ENCODE results near the gene CD151.

CD151 gene

DNA sequence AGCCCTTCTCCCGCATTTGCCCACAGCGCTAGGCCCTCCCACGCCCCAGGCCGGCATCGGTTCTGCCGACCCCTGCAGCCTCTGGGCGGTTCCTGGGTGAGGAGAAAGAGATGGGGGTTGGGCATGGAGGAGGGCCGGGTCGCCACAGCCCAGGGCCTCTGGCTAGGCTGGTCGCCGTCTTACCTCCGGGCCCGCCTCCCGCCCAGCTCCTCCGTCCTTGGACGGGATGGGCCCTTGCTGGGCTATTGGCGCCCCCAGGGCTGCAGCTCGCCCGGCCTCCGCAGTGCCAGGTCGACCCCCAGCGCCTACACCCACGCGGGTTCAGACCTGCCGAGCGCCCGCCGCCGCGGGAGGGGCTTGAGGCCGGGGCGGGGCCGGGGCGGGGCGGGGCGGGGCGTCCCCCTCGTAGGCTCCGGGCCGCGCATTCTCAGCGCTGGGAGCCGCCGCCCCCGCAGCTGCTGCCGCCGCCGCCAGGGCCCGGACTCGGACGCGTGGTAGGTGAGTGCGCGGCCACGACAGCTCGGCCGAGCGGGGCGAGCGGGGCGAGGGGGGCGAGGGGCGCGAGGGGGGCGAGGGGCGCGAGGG lies at the start of gene CD151:
Gene CD151, plus strand, starts transcription at position 424 of the 585 bp plus-strand sequence. CDS start 3,118 bp downstream, outside the sequence.
- no peak for DNase-seq (ENCODE audit: low read depth)

DNA sequence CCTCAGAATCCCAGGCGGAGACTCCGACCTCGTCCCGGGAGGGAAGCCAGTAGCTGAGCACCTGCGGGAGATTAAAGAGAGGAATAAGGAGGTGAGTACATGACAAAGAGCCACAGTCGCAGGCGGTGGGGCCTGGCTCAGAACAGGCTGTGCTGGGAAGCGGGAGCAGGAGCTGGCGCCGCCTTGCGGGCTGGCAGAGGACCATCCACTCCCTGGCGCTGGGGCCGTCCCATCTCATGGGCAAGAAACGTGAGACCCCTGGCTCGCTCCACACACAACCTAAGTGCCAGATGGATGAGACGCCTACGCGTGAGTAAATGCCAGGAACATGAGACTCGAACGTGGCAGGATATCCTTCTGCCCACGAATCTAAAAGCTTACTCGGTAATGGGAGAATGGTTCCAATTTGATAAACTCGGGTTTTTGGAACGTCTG lies 49.2 kb upstream of the CD151 start:
- DNase-seq (ENCODE audit: low read depth): no peak

DNA sequence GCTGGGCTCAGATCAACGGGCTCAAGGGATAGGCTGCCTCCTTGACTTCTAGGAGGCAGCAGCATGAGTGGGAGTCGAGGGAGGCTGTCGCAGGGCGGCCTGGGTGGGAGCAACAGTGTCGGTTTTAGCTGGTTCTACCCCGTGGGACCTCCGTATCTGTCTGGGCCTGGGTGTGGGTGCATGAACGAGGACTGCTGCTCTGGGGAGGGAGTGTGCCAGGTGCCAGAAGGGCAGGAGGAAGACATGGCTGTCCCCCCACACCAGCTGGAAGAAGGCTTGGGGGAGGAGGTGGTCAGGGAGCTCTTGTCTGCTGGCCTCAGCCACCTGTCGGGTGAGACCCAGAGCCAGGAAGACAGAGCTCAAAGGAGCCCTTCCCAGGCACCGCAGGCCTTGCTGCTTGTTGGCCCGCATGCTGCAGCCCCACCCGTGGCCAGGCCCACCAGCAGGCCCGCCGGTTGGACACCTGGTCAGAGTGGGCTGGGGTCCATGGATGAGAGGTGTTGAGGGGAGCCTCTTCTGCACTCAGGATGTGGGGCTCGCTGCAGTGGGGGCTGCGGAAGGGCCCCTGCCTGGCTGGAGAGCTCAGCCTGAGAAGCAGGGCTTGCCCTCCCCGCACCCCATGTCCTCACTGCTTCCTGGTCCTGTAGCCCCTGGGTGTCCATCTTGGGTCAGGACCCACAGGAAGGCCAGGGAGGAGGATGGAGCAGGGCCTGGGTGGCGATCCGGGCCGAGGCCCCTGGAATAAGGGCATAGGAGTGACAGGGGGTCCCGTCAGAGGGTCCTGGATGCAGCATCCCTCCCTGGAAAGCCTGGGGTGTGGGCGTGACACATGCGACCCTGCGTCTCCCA lies 46.3 kb upstream of the CD151 start:
- DNase-seq (ENCODE audit: low read depth): no peak

DNA sequence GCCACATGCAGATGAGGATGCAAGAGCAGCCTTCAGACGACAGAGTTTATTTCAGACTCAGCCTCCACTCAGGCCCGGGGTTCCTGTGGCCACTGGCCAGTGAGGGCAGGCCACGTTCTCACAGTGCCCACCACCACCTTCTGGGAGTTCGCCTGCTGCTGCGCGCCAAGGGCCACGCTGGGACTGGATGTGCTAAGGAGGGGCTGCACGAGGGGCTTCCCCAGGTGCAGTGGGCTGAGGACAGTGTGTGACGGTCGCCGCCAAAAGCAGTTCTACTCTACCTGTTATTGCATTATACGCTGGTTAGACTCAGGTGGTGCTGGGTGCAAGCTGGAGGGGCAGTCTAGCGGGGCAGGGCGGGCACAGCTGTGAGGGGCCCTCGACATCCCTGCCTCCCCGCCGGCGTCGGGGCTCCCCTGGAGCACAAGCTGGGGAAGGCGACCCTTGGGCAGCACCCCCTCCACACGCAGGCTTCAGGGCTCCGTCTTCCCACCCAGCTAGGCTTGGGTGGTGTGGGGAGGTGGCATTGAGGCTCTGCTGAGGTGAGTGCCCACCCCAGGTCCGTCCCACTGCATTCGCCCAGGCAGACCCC lies 45.6 kb upstream of the CD151 start:
- DNase-seq (ENCODE audit: low read depth): no peak

DNA sequence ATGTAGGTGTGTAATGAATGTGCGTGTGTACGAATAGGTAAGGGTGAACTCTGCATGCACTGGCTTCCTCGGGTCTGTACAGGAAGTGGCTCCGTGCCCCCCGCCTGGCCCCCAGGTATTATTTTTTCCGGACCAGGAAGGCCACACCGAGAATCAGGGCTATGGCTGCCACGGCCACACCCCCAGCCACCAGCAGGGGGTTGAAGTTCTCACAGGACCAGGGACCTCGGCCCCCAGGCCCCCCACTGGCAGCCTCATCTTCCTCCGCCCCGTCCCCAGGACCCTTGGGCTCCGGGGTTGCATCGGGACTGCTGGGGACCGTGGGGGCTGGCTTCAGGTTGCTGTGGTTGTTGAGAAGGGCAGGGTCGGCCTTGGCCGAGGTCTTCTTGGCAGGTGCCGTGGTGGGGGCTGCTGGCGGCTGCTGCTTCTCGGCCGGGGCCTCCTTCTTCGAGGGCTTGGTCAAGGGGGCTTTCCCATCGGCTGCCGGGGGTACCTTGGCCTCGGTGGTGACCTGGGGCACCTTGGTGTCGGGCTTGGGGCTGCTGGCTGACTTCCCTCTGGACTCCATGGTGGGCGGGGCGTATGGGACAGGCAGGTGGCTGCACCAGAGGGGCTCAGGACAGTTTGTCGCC lies 44.6 kb upstream of the CD151 start:
- no peak for DNase-seq (ENCODE audit: low read depth)

DNA sequence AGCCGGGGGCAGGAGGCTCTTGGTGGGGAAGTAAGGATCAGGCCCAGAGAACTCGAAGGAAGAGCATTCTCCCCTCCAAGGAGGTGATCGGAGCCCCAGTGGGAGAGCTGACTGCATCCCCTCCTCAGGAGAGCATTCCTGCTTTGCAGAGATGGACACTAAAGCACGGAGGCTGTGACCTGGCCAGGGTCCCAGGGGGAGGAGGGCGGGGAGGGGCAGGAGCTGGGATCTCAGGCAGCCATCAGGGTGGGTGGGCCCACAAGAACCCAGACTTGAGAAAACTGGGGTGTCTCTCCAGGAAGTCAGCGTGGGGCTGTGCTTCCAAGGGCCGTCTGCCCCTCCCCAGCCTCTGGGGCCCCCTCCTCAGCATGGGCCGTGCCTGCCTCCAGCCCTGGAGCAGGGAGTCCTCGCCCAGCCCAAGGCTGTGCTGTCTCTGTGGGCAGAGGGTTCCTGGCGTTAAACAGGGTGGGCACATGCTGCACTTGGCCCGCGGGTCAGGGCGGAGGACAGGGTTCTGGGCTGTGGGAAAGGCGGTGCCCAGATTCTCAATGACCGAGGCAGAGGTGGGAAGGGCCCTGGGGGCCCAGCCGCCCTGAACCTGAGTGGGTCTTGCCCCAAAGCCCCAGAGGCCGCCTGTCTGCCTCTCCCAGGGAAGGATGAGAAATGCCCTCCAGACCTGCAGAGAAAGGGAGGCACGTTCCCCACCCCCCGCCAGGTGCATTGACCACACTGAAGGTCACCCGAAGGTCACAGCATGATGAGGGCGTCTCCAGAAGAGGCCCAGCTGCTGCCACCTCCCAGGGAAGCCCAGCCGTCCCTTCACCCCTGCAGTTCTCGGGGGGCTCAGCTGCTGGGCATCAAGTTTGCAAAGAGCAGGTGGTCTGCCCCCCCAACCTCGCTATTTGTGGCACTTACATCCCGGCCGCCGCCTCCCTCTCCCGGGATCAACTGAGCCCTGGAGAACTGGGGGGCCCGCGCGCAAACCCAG lies 43.5 kb upstream of the CD151 start:
- DNase-seq (ENCODE audit: low read depth): no peak

DNA sequence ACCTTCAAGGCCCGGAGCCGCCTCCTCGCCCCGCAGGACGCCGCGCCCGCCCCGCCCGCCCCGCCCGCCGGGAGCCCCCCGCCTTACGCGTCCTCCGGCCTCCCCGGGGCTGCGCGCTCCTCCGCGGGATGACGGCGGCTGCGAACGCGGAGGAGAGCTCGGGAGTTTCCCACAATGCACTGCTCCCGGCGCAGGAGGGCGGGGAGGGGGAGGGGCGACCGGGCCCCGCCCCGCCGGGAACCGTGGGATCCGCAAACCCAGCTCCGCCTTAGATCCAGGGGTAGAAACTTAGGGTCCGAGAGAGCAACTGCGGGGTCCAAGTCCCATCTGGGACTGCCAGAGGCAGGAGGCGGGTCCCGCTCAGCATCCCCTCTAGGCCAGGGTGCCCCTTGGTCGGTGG lies 42.8 kb upstream of the CD151 start, which contains the start of gene CEND1:
Gene CEND1, minus strand, starts transcription at position 148 of the 400 bp plus-strand sequence. CDS start 1,514 bp downstream, outside the sequence.
- DNase-seq (ENCODE audit: low read depth): no peak

DNA sequence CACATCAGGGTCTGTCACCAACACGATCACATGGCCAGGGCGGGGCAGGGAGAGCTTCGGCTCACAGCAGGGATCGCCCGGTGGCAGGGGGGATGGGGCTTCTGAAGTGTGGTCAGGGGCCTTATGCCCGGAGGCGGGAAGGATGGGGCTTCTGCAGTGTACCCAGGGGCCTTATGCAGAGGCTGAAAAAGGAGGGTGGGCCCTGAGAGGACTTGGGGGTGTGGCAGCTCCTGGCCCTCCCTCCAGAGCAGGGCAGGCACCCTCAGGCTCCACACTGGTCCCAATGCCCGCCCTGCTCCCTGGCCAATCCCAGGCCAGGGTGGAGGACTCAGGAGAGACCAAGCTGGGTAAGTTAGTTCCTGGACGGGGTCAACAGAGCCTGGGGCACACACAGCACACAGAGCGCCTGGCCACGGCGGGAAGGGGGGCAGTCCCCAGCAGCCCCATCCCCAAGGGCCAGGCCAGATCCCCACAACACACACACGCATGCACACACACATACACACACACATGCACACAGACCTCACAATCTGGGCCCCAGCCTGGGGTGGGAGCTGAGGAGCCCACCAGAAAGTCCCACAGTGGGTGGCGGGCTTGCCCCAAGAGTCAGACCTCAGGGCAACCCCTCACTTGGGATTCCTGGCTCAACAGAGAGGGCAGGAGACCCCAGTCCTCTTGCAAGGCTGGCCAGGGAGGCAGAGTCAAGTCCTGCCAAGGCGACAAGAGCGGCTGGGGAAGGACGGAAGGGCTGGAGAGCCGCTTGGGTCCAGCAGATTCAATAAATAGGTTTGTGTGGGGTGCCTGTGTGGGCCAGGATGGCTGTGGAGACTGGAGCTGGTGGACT lies 41.8 kb upstream of the CD151 start:
- DNase-seq (ENCODE audit: low read depth): no peak

DNA sequence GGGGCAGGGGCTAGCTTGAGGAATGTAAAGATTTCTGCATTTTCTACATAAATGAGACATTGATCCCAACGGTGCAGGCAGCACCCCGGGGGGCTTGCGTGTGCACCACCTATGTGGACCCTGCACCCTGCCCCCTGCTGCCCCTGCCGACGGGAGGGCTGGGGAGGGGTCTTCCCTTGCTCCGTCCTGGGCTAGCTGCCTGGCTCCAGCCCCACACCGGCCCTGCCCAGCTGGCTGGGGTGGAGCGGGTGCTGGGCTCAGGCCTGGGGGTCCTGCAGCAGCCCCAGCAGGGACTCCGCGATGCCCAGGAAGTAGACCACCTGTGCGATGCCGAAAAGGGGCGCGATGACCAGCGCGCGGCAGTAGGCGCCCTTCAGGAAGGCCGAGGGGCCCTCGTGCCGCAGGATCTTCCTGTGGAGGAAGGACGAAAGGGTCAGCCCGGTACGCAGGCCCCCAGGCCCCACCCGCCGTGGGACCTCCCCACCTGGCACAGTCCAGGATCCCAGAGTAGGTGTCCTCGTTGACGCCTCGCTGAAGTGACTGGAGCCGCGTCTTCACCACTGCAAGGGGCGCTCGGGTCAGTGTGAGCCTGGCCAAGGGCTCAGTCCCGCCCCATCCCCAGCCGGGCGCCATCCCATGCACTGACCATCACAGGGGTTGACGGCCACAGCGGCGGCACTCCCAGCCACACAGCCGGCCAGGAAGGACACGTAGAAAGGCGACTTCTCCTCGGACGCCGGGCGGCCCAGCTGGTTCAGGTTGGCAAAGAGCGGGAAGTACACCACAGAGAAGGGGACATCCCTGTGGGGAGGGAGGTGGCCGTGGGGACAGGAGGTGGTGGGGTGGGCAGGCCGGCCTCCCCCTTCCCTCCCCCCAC lies 40.9 kb upstream of the CD151 start:
- DNase-seq (ENCODE audit: low read depth): no peak

DNA sequence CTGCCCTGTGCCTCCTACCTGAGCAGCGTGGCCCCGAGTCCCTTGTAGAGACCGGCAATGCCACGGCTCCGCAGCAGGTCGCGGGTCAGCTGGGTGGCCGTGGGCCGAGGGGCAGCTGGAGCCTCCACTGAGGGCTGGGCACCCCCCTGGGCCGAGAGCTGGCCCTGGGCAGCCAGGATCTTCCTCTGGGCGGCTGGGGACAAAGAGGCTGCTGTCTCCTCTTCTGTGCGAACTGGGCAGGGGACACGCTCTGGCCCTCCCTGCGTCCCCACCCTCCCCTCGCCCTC lies 40.3 kb upstream of the CD151 start:
- DNase-seq (ENCODE audit: low read depth): no peak

DNA sequence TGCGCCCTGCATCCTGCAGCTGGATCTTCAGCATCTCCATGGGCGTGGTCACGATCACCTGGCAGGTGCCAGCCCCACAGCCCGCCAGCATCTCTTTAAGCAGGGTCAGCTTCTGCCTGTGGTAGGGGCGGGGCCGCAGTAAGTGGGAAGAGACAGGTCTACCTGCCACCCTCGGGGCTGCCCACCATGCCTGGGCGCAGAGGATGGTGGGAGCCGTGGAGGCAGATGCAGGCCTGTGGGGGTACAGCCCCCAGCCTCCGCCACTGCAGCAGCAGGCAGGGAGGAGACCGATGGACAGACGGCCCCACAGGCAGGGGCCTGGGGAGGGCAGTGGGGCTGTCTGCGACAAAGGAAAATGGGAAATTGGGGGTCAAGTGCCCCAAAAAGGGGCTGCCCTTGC lies 39.9 kb upstream of the CD151 start:
- DNase-seq (ENCODE audit: low read depth): no peak

DNA sequence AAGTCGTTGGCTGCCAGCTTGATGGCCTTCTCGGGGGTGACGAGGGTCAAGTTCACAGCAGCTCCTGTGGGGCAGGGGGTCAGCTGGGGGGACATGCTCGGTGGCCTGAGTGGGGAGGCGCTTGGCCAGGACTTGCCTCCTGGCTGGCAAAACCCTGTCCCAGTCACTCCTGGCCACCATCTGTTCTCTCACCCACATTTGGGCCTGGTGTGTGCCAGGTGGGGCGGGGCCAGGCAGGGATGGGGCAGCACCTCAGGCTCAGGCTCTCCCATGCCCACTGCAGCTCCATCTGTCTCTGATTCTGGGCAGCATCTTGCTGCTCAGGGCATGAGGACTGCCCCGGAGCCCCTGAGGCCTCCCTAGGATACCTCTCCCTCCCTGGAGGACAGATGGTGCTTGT lies 39.2 kb upstream of the CD151 start:
- DNase-seq (ENCODE audit: low read depth): no peak

DNA sequence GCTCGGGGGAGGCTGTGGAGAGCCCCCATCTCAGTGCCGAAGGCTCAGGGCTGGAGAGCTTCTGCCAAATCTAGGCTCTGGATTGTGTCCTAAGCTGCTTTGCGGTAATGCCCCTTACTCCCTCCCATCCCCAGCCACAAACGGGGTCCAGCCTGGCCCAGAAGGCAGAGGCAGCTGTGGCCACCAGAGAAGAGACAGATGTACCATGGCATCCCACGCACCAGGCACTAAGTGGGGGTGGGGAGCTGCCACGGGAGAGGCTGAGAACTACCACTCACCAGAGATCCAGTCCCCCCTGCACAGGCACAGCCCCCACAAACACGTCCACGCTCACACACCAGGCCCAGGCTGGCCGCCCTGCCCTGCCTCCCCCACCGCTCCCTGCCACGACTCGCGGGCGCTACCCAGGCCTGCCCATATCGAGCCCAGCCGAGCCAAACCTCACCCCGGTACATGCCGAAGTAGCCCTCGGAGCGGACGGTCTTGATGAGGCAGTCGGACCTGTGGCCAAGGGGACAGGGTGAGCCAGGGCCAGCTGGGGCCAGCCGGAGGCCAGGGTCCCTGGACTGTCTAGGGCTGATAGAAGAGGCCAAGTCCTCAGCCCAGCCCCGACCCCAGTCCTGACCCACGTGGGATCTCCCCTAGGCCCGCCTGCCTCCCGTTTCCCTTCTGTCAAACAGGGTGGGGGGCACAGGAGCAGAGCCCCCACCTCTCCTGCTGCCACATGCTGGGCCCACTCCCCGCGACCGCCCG lies 38.6 kb upstream of the CD151 start:
- DNase-seq (ENCODE audit: low read depth): no peak

DNA sequence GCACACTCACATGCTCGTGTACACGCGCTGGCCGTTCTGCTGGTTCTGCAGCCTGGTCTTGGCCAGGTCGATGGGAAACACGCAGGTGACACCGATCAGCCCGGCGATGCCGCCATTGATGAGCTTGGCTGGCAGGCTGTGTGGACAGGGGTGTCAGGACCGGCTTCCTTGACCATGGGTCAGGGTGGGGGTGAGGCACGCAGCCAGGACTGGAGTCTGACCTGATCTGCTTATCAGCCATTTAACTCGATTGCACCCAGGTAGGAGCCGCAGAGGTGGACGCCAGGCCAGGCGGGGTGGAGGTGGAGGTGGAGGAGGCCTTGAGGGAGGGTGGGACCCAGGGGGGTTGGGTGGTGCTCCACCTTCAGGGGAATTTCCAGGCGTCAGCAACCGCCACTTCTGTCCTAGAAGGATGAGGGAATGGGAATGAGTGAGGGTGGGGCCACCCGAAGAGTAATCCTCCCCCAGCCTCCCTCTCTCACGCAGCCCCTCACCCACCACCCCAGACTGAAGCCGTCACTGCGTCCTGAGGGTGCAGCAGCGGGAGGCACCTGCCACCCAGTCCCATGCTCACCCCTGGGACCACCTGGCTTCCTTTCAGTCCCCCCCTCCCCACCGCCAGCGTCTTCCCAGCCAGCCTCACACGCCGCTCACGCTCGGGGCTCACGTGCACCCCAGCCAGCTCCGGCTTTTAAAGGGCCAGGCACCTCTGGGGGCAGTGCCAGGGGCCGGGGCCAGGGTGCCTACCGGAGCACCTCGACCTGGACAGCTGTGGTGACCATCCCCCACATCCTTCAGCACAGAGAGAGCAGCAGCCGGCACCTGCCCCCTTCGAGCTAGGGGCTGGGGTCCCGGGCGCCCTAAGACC lies 37.8 kb upstream of the CD151 start:
- DNase-seq (ENCODE audit: low read depth): no peak

DNA sequence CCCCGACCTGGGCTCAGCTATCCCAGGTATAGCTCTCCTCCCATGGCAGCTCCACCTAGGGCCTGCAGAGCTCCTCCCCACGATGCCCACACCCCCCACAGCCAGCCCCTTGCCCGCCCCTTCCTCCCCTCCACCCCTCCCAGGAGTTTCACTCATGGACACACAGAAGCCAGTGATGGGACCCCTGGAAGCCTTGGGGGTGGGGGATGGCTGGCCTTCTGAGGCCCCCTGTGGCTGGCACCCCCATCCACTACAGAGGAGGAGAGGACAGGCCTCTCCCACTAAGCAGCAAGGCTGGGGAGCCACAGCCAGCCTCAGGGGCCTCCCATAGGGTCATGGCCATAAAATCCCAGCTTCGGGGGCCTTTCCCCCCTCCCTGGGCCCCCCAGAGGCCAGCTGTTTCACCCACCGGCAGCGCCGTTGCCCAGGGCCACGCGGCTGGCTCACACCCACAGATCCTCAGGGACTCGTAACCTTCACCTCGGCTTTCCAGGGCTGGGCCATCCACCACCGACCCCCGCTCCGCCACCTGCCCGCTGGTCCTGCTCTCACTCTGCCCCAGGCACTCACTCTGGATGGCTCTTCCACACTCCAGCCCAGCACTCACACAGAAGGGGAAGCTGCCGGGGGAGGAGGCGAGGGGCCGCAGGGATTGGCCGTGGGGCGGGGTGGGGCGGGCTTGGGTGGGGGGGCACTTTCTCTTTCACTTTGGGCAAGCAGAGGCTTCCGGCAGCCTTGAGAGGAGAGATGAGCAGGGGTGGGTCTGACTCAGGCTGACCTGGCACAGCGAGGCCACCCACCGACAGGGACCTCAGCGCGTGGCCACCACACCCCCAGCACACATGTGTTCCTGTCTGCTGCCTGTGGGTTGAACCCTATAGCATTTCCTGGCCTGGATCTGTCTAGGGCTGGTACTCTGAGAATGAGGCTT lies 36.9 kb upstream of the CD151 start:
- DNase-seq (ENCODE audit: low read depth): peak; percentile 70

DNA sequence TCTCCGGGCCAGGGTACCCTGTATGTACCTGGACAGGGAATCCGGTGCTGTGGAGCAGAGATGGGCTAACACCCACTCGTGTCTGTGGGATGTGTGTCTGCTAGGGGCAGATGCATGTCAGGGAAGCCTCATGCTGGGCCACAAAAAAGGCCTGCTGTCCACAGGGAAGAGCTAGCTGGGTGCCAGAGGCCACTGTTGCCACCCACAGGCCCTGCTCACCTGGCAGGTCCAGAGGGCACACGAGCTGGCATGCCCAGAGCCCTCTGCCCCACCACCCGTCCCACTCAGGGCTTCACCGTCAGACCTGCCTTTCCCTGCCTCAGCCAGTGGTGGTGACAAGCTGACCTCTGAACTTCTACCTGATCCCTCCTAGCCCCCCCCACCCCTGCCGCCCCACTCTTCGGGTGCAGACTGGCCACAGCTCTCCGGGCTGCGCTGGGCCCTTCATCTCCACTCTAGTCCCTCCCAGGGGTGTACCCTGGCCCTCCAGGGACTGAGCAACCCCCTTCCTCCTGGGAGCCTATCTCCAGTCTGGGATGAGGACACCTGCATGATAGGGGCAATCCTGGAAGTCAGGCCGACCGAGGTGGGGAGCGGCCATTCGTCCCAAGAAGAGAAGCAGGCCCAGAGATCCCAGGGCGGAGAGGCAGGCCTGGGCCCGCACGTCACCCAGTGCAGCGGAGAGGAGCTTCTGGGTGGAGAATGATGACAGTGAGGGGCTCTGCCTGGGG lies 36.0 kb upstream of the CD151 start:
- DNase-seq (ENCODE audit: low read depth): no peak

Measured in activated gamma-delta T cell treated with anti-CD3 and anti-CD28 coated beads, Interleukin-2, amount 50 U/mL, for 16 hours (primary cell).